HUES6 (cell line): ENCODE data around the gene GRN.

ENCODE experiments used
- H3K27ac ChIP-seq: 2 replicates; pipeline ENCODE4 v1.7.0; 2013; ENCODE audit warnings: low read depth, mild to moderate bottlenecking, low read length, inconsistent platforms
- H3K27me3 ChIP-seq: 2 replicates; pipeline ENCODE4 v1.6.1; 2013; ENCODE audit warnings: low read length; ENCODE audit not compliant: control insufficient read depth, insufficient read depth
- H3K36me3 ChIP-seq: 2 replicates; pipeline ENCODE4 v1.6.1; 2013; ENCODE audit warnings: low read length; ENCODE audit not compliant: control insufficient read depth, insufficient read depth
- H3K4me1 ChIP-seq: 2 replicates; pipeline ENCODE4 v1.6.1; 2013; ENCODE audit warnings: low read length; ENCODE audit not compliant: control insufficient read depth, insufficient read depth
- H3K4me3 ChIP-seq: 2 replicates; pipeline ENCODE4 v1.5.1; 2013; ENCODE audit warnings: low read depth, low read length
- H3K9ac ChIP-seq: one replicate; pipeline ENCODE4 v1.6.1; 2013; ENCODE audit warnings: mild to moderate bottlenecking, low read length
- H3K9me3 ChIP-seq: 2 replicates; pipeline ENCODE4 v1.6.1; 2013; ENCODE audit warnings: low read depth, low read length; ENCODE audit not compliant: control insufficient read depth, insufficient read depth

The GRN gene

GRCh38 chr17:44344939-44345453 lies at the start of gene GRN:
TSS of gene GRN (plus strand) at chr17:44345302. CDS start at chr17:44349165, 3,863 bp downstream.
- peak within 1 kb of the TSS; percentile 60 for H3K9ac ChIP-seq
- peaks cover 5% of the 10 kb centered on the region for H3K4me1 ChIP-seq
- H3K9me3 ChIP-seq, result no peaks in the 10 kb centered on the region
- no peak within 1 kb of the TSS for H3K27ac ChIP-seq
- peak within 1 kb of the TSS; percentile 78 for H3K4me3 ChIP-seq
- H3K36me3 ChIP-seq, result no peaks in the 10 kb centered on the region
- H3K27me3 ChIP-seq, result peaks cover 3% of the 10 kb centered on the region; the same call in 1 of the 2 replicates

- no peaks in the 10 kb centered on the region for H3K9me3 ChIP-seq
- H3K27me3 ChIP-seq, result no peaks in the 10 kb centered on the region
- no peaks in the 10 kb centered on the region for H3K36me3 ChIP-seq
- H3K27ac ChIP-seq, result no peak overlapping the region
- no peak overlapping the region for H3K9ac ChIP-seq
- no peak overlapping the region for H3K4me3 ChIP-seq
- H3K4me1 ChIP-seq, result no peaks in the 10 kb centered on the region
Observed at GRCh38 chr17:44297975-44298374, 47.1 kb upstream of the GRN start.

GRCh38 chr17:44304651-44305050 lies 40.5 kb upstream of the GRN start:
- Histone ChIP-seq H3K36me3 (no peaks in the 10 kb centered on the region), H3K4me3 (no peak overlapping the region), H3K9ac (no peak overlapping the region), H3K27me3 (peaks cover 8% of the 10 kb centered on the region; the same call in 1 of the 2 replicates), H3K4me1 (peaks cover 15% of the 10 kb centered on the region), H3K9me3 (no peaks in the 10 kb centered on the region), H3K27ac (no peak overlapping the region)

GRCh38 chr17:44307387-44308186 lies 37.5 kb upstream of the GRN start:
- peak overlapping the region; percentile 76 for H3K4me3 ChIP-seq
- no peaks in the 10 kb centered on the region for H3K36me3 ChIP-seq
- H3K27me3 ChIP-seq, result peaks cover 14% of the 10 kb centered on the region; the same call in 1 of the 2 replicates
- H3K27ac ChIP-seq, result no peak overlapping the region
- no peaks in the 10 kb centered on the region for H3K9me3 ChIP-seq
- peaks cover 33% of the 10 kb centered on the region for H3K4me1 ChIP-seq
- peak overlapping the region; percentile 35 for H3K9ac ChIP-seq

GRCh38 chr17:44308320-44308818 lies 36.7 kb upstream of the GRN start, which contains the start of gene RUNDC3A:
TSS of gene RUNDC3A (plus strand) at chr17:44308601. CDS start at chr17:44308833, 232 bp downstream.
- H3K27ac ChIP-seq, result no peak within 1 kb of the TSS
- H3K9me3 ChIP-seq, result no peaks in the 10 kb centered on the region
- peaks cover 21% of the 10 kb centered on the region; the same call in 1 of the 2 replicates for H3K27me3 ChIP-seq
- H3K4me3 ChIP-seq, result peak within 1 kb of the TSS; percentile 76
- H3K9ac ChIP-seq, result peak within 1 kb of the TSS; percentile 35
- H3K36me3 ChIP-seq, result no peaks in the 10 kb centered on the region
- H3K4me1 ChIP-seq, result peaks cover 36% of the 10 kb centered on the region

- no peaks in the 10 kb centered on the region for H3K9me3 ChIP-seq
- peaks cover 36% of the 10 kb centered on the region for H3K4me1 ChIP-seq
- H3K27me3 ChIP-seq, result peaks cover 24% of the 10 kb centered on the region
- no peaks in the 10 kb centered on the region for H3K36me3 ChIP-seq
- no peak overlapping the region for H3K27ac ChIP-seq
- H3K4me3 ChIP-seq, result peak overlapping the region; percentile 52
- H3K9ac ChIP-seq, result no peak overlapping the region
Observed at GRCh38 chr17:44308865-44309264, 36.2 kb upstream of the GRN start.

- H3K36me3 ChIP-seq, result no peaks in the 10 kb centered on the region
- H3K27ac ChIP-seq, result no peak overlapping the region
- peaks cover 36% of the 10 kb centered on the region for H3K4me1 ChIP-seq
- peak overlapping the region; percentile 52; the same call in 1 of the 2 replicates for H3K4me3 ChIP-seq
- H3K9me3 ChIP-seq, result no peaks in the 10 kb centered on the region
- peaks cover 30% of the 10 kb centered on the region for H3K27me3 ChIP-seq
- H3K9ac ChIP-seq, result no peak overlapping the region
Observed at GRCh38 chr17:44309472-44309871, 35.6 kb upstream of the GRN start.

- no peaks in the 10 kb centered on the region for H3K36me3 ChIP-seq
- H3K27ac ChIP-seq, result no peak overlapping the region
- no peak overlapping the region for H3K9ac ChIP-seq
- peaks cover 39% of the 10 kb centered on the region for H3K4me1 ChIP-seq
- H3K27me3 ChIP-seq, result peaks cover 37% of the 10 kb centered on the region
- no peak overlapping the region for H3K4me3 ChIP-seq
- H3K9me3 ChIP-seq, result no peaks in the 10 kb centered on the region
Observed at GRCh38 chr17:44310188-44310587, 34.9 kb upstream of the GRN start.

- Histone ChIP-seq H3K9me3 (no peaks in the 10 kb centered on the region), H3K27me3 (peaks cover 40% of the 10 kb centered on the region), H3K4me3 (no peak overlapping the region), H3K4me1 (peaks cover 42% of the 10 kb centered on the region), H3K27ac (no peak overlapping the region), H3K9ac (no peak overlapping the region), H3K36me3 (no peaks in the 10 kb centered on the region)
Observed at GRCh38 chr17:44310609-44311376, 34.3 kb upstream of the GRN start.

GRCh38 chr17:44311562-44312181 lies 33.4 kb upstream of the GRN start:
- no peaks in the 10 kb centered on the region for H3K36me3 ChIP-seq
- H3K9ac ChIP-seq, result no peak overlapping the region
- no peak overlapping the region for H3K27ac ChIP-seq
- H3K4me3 ChIP-seq, result no peak overlapping the region
- no peaks in the 10 kb centered on the region for H3K9me3 ChIP-seq
- peaks cover 45% of the 10 kb centered on the region for H3K4me1 ChIP-seq
- H3K27me3 ChIP-seq, result peaks cover 49% of the 10 kb centered on the region
